MM.1S (cell line): ENCODE measurements around the gene RFFL.

Experiments
- DNase-seq: peaks from one replicate; pipeline ENCODE4 v3.0.0-alpha.2; 2015
- H2AFZ ChIP-seq: fragments of 300-600 bp; sonication (generic); 2 replicates; pipeline ENCODE4 v1.6.0; 2016; ENCODE audit warnings: antibody characterized with exemption, low read length
- H3F3A ChIP-seq: fragments of 300-600 bp; sonication (generic); 2 replicates; pipeline ENCODE4 v1.6.1; 2016; ENCODE audit warnings: mild to moderate bottlenecking, antibody characterized with exemption, low read length, moderate library complexity, mixed read lengths; ENCODE audit not compliant: insufficient read depth
- H3K27ac ChIP-seq: fragments of 300-600 bp; sonication (generic); 2 replicates; pipeline ENCODE4 v1.5.1; 2016; ENCODE audit warnings: mild to moderate bottlenecking, low read length
- H3K27me3 ChIP-seq: fragments of 300-600 bp; sonication (generic); replicated peaks from 2 replicates; pipeline ENCODE4 v1.6.0; 2016; ENCODE audit warnings: low read length; ENCODE audit not compliant: insufficient read depth
- H3K36me3 ChIP-seq: fragments of 300-600 bp; sonication (generic); replicated peaks from 2 replicates; pipeline ENCODE4 v1.6.1; 2016; ENCODE audit warnings: mild to moderate bottlenecking, low read length, mixed read lengths; ENCODE audit not compliant: insufficient read depth
- H3K4me1 ChIP-seq: fragments of 300-600 bp; sonication (generic); 2 replicates; pipeline ENCODE4 v1.6.1; 2016; ENCODE audit warnings: low read length, mixed read lengths
- H3K4me2 ChIP-seq: fragments of 300-600 bp; sonication (generic); 2 replicates; pipeline ENCODE4 v1.6.0; 2016; ENCODE audit warnings: low read depth, low read length
- H3K4me3 ChIP-seq: fragments of 300-600 bp; sonication (generic); 2 replicates; pipeline ENCODE4 v1.5.1; 2016; ENCODE audit warnings: low read length, mixed read lengths
- H3K79me2 ChIP-seq: fragments of 300-600 bp; sonication (generic); 2 replicates; pipeline ENCODE4 v1.6.1; 2016; ENCODE audit warnings: mixed run types, low read length, mixed read lengths
- H3K9ac ChIP-seq: fragments of 300-600 bp; sonication (generic); 2 replicates; pipeline ENCODE4 v1.6.1; 2016; ENCODE audit warnings: low read length, mixed read lengths
- H3K9me2 ChIP-seq: fragments of 300-600 bp; sonication (generic); replicated peaks from 2 replicates; pipeline ENCODE4 v1.6.1; 2016; ENCODE audit warnings: mild to moderate bottlenecking, low read length, mixed read lengths; ENCODE audit not compliant: insufficient read depth
- H3K9me3 ChIP-seq: fragments of 300-600 bp; sonication (generic); replicated peaks from 2 replicates; pipeline ENCODE4 v1.6.1; 2016; ENCODE audit warnings: mild to moderate bottlenecking, low read length, mixed read lengths; ENCODE audit not compliant: insufficient read depth
- H4K20me1 ChIP-seq: fragments of 300-600 bp; sonication (generic); 2 replicates; pipeline ENCODE4 v1.6.1; 2016; ENCODE audit warnings: mild to moderate bottlenecking, low read length, moderate library complexity, mixed read lengths; ENCODE audit not compliant: insufficient read depth
- EZH2 ChIP-seq: fragments of 300-600 bp; sonication (generic); optimal IDR thresholded peaks from 2 replicates; pipeline ENCODE3; 2017; ENCODE audit warnings: low read depth, mild to moderate bottlenecking, antibody characterized with exemption, low read length, mixed read lengths
- EZH2phosphoT487 ChIP-seq: fragments of 300-600 bp; sonication (generic); IDR thresholded peaks from 2 replicates; pipeline ENCODE4 v1.6.1; 2018; ENCODE audit warnings: antibody characterized with exemption, low read length
- TF ChIP-seq, protein P1 (sequence below): fragments of 300-600 bp; sonication (generic); IDR thresholded peaks from 2 replicates; pipeline ENCODE4 v1.5.1; 2016; ENCODE audit warnings: antibody characterized with exemption, low read length, mixed read lengths

Gene RFFL

DNA sequence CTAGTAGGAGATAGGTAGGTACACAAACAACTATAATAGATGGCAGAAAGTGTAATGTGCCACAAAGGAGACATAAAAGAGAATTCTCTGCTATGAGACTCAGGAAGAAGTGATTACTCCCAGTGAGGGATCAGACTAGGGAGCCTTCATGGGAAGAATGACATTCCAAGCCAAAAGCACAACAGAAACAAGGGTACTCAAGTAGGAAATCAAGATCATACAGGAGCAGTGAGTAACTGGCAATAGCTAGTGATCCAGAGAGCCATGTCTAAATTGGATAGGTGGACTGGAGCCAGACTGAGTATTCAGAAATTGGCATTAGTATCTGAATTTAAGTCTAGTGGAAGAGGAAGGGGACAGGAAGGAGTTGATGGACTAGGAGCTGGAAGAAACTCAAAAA, 10.7 kb downstream of the RFFL start:
- no peak for TF ChIP-seq EZH2
- TF ChIP-seq EZH2phosphoT487: no peak
- TF ChIP-seq, protein P1, sequence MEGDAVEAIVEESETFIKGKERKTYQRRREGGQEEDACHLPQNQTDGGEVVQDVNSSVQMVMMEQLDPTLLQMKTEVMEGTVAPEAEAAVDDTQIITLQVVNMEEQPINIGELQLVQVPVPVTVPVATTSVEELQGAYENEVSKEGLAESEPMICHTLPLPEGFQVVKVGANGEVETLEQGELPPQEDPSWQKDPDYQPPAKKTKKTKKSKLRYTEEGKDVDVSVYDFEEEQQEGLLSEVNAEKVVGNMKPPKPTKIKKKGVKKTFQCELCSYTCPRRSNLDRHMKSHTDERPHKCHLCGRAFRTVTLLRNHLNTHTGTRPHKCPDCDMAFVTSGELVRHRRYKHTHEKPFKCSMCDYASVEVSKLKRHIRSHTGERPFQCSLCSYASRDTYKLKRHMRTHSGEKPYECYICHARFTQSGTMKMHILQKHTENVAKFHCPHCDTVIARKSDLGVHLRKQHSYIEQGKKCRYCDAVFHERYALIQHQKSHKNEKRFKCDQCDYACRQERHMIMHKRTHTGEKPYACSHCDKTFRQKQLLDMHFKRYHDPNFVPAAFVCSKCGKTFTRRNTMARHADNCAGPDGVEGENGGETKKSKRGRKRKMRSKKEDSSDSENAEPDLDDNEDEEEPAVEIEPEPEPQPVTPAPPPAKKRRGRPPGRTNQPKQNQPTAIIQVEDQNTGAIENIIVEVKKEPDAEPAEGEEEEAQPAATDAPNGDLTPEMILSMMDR: no peak
- H3K9me3 ChIP-seq: no peaks in the 10 kb centered on the region
- no peak overlapping the region for H3K4me2 ChIP-seq
- H3K9me2 ChIP-seq: no peaks in the 10 kb centered on the region
- DNase-seq: no peak
- peaks cover 17% of the 10 kb centered on the region for H3F3A ChIP-seq
- peaks cover 29% of the 10 kb centered on the region for H3K4me1 ChIP-seq
- H3K27ac ChIP-seq: no peak overlapping the region
- H3K36me3 ChIP-seq: no peaks in the 10 kb centered on the region
- no peak overlapping the region for H3K4me3 ChIP-seq
- peaks cover 41% of the 10 kb centered on the region for H3K79me2 ChIP-seq
- no peaks in the 10 kb centered on the region for H3K27me3 ChIP-seq
- no peaks in the 10 kb centered on the region for H4K20me1 ChIP-seq
- H2AFZ ChIP-seq: no peak overlapping the region
- no peak overlapping the region for H3K9ac ChIP-seq

- Histone ChIP-seq H3K27ac (peak overlapping the region; percentile 74; the same call in 1 of the 2 replicates), H3K9me3 (no peaks in the 10 kb centered on the region), H3K4me2 (peak overlapping the region; percentile 64; the same call in 1 of the 2 replicates), H3K4me3 (no peak overlapping the region), H2AFZ (no peak overlapping the region), H3K9ac (no peak overlapping the region), H3F3A (peaks cover 20% of the 10 kb centered on the region), H3K27me3 (no peaks in the 10 kb centered on the region), H4K20me1 (no peaks in the 10 kb centered on the region), H3K9me2 (no peaks in the 10 kb centered on the region), H3K4me1 (peaks cover 32% of the 10 kb centered on the region), H3K36me3 (no peaks in the 10 kb centered on the region), H3K79me2 (peaks cover 36% of the 10 kb centered on the region)
- DNase-seq: no peak
- TF ChIP-seq, protein P1: no peak
- TF ChIP-seq EZH2: no peak
- no peak for TF ChIP-seq EZH2phosphoT487
Measured at GRCh38 chr17:35052241-35052610, 11.3 kb downstream of the RFFL start.

- Histone ChIP-seq H3K9me2 (no peaks in the 10 kb centered on the region), H3K4me2 (peak overlapping the region; percentile 64), H3F3A (peaks cover 26% of the 10 kb centered on the region), H3K27ac (peak overlapping the region; percentile 74), H3K9ac (peak overlapping the region; percentile 16; the same call in 1 of the 2 replicates), H3K36me3 (no peaks in the 10 kb centered on the region), H3K79me2 (peaks cover 35% of the 10 kb centered on the region), H3K4me1 (peaks cover 37% of the 10 kb centered on the region), H3K27me3 (no peaks in the 10 kb centered on the region), H3K4me3 (peak overlapping the region; percentile 24), H3K9me3 (no peaks in the 10 kb centered on the region), H4K20me1 (no peaks in the 10 kb centered on the region), H2AFZ (peak overlapping the region; percentile 24; the same call in 1 of the 2 replicates)
- peak; percentile 33 for DNase-seq
- TF ChIP-seq, protein P1: no peak
- no peak for TF ChIP-seq EZH2phosphoT487
- TF ChIP-seq EZH2: no peak
Measured at GRCh38 chr17:35051579-35052240, 11.8 kb downstream of the RFFL start.
